ENCODE data around the gene NGRN. TPM values are rescaled to one million over a fixed set of nuclear protein-coding genes. Genes with fewer than 3 reads are reported as not detected.
"Not testable (repeated sequence)": the region's sequence is repeated elsewhere in the genome, so short reads cannot be mapped to it uniquely, and the experiment has no call there.

Gene NGRN
- total and polyA plus RNA-seq, 2 experiments from 2014 or later = 60.0 to 65.9 TPM

DNA sequence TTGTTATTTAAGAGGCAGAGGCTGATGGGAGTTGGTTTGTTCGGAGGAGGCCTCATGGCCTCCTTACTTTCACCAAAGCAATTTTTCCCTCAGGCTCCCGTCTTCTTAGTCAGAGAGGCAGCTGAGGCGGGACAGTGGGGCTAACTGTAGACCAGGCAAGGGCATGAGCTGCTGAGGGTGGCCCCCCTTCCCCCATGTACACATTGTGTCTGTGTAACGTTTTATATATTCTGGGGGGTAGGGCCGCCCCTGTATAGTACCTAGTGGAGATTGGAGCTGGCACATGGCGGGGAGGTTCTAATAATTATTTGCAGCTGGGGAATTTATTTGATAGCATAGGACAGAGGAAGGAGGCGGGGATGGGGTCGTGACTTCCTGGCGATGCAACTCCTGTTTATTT, 35.1 kb downstream of the NGRN start:
- H3K9me3 ChIP-seq (ENCODE audit: low read depth) = no peaks in the 10 kb centered on the region
- 66% methylated on average over 9 of the region's 9 CpGs for WGBS (ENCODE audit: low lambda C conversion rate, missing lambda C conversion rate)
- TF ChIP-seq EZH2 (IDR thresholded peaks at IDR 0.05; ENCODE audit: borderline replicate concordance) = no peak
- no peak for TF ChIP-seq EZH2phosphoT487 (IDR thresholded peaks at IDR 0.05; ENCODE audit: low read depth, severe bottlenecking, unreplicated experiment)
- TF ChIP-seq, protein P1, sequence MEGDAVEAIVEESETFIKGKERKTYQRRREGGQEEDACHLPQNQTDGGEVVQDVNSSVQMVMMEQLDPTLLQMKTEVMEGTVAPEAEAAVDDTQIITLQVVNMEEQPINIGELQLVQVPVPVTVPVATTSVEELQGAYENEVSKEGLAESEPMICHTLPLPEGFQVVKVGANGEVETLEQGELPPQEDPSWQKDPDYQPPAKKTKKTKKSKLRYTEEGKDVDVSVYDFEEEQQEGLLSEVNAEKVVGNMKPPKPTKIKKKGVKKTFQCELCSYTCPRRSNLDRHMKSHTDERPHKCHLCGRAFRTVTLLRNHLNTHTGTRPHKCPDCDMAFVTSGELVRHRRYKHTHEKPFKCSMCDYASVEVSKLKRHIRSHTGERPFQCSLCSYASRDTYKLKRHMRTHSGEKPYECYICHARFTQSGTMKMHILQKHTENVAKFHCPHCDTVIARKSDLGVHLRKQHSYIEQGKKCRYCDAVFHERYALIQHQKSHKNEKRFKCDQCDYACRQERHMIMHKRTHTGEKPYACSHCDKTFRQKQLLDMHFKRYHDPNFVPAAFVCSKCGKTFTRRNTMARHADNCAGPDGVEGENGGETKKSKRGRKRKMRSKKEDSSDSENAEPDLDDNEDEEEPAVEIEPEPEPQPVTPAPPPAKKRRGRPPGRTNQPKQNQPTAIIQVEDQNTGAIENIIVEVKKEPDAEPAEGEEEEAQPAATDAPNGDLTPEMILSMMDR (IDR thresholded peaks at IDR 0.05; ENCODE audit: poor library complexity) = no peak
- no peak overlapping the region for H2AFZ ChIP-seq
- H3K27ac ChIP-seq = no peak overlapping the region
- no peak for DNase-seq (ENCODE audit: low spot score)
- H3K4me2 ChIP-seq = no peak overlapping the region
- H4K20me1 ChIP-seq (ENCODE audit: insufficient read depth, poor library complexity, severe bottlenecking) = no peaks in the 10 kb centered on the region
- H3K4me1 ChIP-seq (ENCODE audit: insufficient read depth) = no peaks in the 10 kb centered on the region
- H3K4me3 ChIP-seq = no peak overlapping the region
- H3K36me3 ChIP-seq (replicated peaks; ENCODE audit: insufficient read depth, low read depth) = no peaks in the 10 kb centered on the region
- H3K79me2 ChIP-seq = no peaks in the 10 kb centered on the region
- H3K27me3 ChIP-seq = no peaks in the 10 kb centered on the region
- no peaks in the 10 kb centered on the region for H3K9me2 ChIP-seq (replicated peaks; ENCODE audit: insufficient read depth)

DNA sequence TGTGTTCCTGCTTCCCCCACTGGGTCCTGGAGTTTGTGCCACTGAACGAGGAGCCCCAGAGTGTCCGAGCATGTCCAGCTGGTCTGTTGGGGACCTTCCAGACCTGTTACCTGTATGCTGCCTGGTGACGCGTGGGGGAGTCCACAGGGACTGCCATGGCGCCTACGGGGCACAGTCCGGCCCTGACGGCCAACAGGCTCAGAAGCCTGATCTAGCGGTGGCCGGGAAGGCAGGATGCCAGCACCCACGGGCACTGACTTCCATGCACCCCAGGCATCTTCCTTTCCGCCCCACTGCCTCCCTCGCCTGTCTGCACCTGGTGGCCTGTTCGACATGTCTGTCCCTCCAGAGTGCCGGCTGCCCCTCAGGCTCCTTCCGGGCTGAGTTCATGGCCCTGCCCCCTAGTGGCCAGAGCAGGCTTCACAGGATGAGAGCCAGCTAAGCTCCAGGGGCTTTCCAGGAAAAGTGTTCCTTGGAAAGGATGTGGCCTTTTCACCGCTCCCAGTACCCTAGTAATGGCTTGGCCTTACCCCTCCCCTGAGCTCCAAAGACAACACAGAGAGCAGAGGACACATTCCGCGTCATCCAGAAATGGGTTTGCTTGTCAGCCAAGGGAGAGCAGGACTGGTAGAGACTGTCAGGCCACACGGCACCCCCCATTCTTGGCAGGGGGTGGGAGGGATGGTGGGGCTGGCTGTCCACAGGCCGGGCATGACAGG, 35.7 kb downstream of the NGRN start:
- Histone ChIP-seq H3K4me2 (no peak overlapping the region), H3K27me3 (no peaks in the 10 kb centered on the region), H2AFZ (no peak overlapping the region), H3K36me3 (replicated peaks; ENCODE audit: insufficient read depth, low read depth) (no peaks in the 10 kb centered on the region), H3K4me1 (ENCODE audit: insufficient read depth) (no peaks in the 10 kb centered on the region), H3K4me3 (no peak overlapping the region), H3K27ac (no peak overlapping the region), H3K9me3 (ENCODE audit: low read depth) (no peaks in the 10 kb centered on the region), H3K79me2 (no peaks in the 10 kb centered on the region), H3K9me2 (replicated peaks; ENCODE audit: insufficient read depth) (no peaks in the 10 kb centered on the region), H4K20me1 (ENCODE audit: insufficient read depth, poor library complexity, severe bottlenecking) (no peaks in the 10 kb centered on the region)
- 66% methylated on average over 21 of the region's 21 CpGs for WGBS (ENCODE audit: low lambda C conversion rate, missing lambda C conversion rate)
- DNase-seq (ENCODE audit: low spot score) = peak; percentile 68
- TF ChIP-seq EZH2 (IDR thresholded peaks at IDR 0.05; ENCODE audit: borderline replicate concordance) = no peak
- TF ChIP-seq, protein P1 (IDR thresholded peaks at IDR 0.05; ENCODE audit: poor library complexity) = peak; percentile 61

DNA sequence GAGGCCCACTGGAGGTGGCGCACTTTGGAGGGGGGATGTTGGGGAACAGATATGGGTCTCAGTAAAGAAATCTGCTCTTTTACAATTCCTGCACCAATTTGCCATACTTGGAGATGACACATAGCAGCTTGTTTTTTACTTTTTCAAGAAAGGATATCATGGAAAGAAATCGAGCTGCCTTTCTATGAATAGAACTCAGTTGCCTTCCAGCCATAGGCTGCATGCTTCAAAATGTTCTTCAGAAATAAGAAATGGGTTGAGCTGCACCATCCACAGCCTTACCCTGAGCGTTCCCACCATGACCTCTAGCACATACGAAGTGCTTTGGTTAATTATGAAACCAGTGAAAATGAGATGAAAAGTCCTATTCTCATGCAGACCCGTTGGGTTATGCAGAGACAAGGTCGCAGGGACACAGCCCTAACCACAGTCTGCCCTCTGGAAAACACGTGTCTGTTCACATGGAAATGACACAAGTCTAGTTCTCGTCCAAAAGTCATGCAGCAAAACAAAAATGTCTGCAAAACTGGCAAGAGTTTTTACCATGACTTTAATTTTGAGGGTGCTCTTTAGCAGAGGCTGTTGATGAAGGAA, 36.3 kb downstream of the NGRN start:
- Histone ChIP-seq H3K4me2 (no peak overlapping the region), H2AFZ (no peak overlapping the region), H3K4me3 (no peak overlapping the region), H3K79me2 (no peaks in the 10 kb centered on the region), H3K9me2 (replicated peaks; ENCODE audit: insufficient read depth) (no peaks in the 10 kb centered on the region), H3K4me1 (ENCODE audit: insufficient read depth) (peaks cover 6% of the 10 kb centered on the region), H3K27ac (no peak overlapping the region), H3K9me3 (ENCODE audit: low read depth) (no peaks in the 10 kb centered on the region), H4K20me1 (ENCODE audit: insufficient read depth, poor library complexity, severe bottlenecking) (no peaks in the 10 kb centered on the region), H3K27me3 (no peaks in the 10 kb centered on the region), H3K36me3 (replicated peaks; ENCODE audit: insufficient read depth, low read depth) (no peaks in the 10 kb centered on the region)
- DNase-seq (ENCODE audit: low spot score) = no peak
- WGBS (ENCODE audit: low lambda C conversion rate, missing lambda C conversion rate) = 82% methylated on average over 8 of the region's 8 CpGs
- TF ChIP-seq EZH2 (IDR thresholded peaks at IDR 0.05; ENCODE audit: borderline replicate concordance) (no peak), EZH2phosphoT487 (IDR thresholded peaks at IDR 0.05; ENCODE audit: low read depth, severe bottlenecking, unreplicated experiment) (no peak)
- TF ChIP-seq, protein P1 (IDR thresholded peaks at IDR 0.05; ENCODE audit: poor library complexity) = no peak

GRCh38 chr15:90305355-90305754, 39.9 kb downstream of the NGRN start:
- not testable (repeated sequence) for H3K27me3 ChIP-seq; DNase-seq (ENCODE audit: low spot score); H3K9me2 ChIP-seq (replicated peaks; ENCODE audit: insufficient read depth); H2AFZ ChIP-seq; H3K4me3 ChIP-seq; H3K9me3 ChIP-seq (ENCODE audit: low read depth); H3K79me2 ChIP-seq; H3K27ac ChIP-seq; H3K4me2 ChIP-seq; H3K36me3 ChIP-seq (replicated peaks; ENCODE audit: insufficient read depth, low read depth); H4K20me1 ChIP-seq (ENCODE audit: insufficient read depth, poor library complexity, severe bottlenecking); H3K4me1 ChIP-seq (ENCODE audit: insufficient read depth)
- WGBS (ENCODE audit: low lambda C conversion rate, missing lambda C conversion rate) = 95% methylated on average over 14 of the region's 14 CpGs

All from hepatocyte (in vitro differentiated cells).